Heart left ventricle (tissue), 13 donors: ENCODE results near the gene THSD7B.

Source experiments
- POLR2A ChIP-seq, 2 donors: fragments of 450-650 bp; IDR thresholded peaks; one replicate each; pipeline ENCODE4 v1.6.1; 2017; ENCODE audit warnings: antibody characterized with exemption in 2 of 2, mild to moderate bottlenecking in 2 of 2, moderate library complexity in 2 of 2
- TF ChIP-seq, protein P1 (sequence below), 12 donors: fragments of 200-600 bp; sonication (generic) in 4 of 12; IDR thresholded peaks; one replicate each; pipeline versions ENCODE4 v1.5.0 to v1.8.0; 2018 to 2022; ENCODE audit warnings: antibody characterized with exemption in 12 of 12, mild to moderate bottlenecking in 5 of 12
- donor health status: ischemic (EF 13 %, LVEDD 7.1; RV severe dilation, severe dysfunction).
- donor health status: DM: no; HTN: yes; CAD: no.
- donor health status: DM: no; HTN: no; CAD: no.
- donor health status: ischemic (EF 25% LVEDD 6.9; RV normal size, moderate dysfunction).
- donor health status: ischemic (EF 25% LVEDD 5.7; RV mildly dilated, moderate dysfunction).
- donor health status: ischemic (EF 35%, LVEDD 5.7; RV mildly dilated, moderate dysfunction).
- donor health status: nonischemic (EF 11% LVEDD 7.7; RV severe dilation, severe dysfunction).
- donor health status: DM: yes; HTN: yes; CAD: no.
- donor health status: PGD.
- donor health status: ischemic (EF 29% LVEDD 5.4; RV normal size, mild dysfunction).
- donor health status: nonischemic (EF 23%, LVEDD 6.1; RV moderate dilation, normal function).

GRCh38 chr2:136985044-136985443 lies 219.7 kb downstream of the THSD7B start:
- TF ChIP-seq POLR2A (IDR thresholded peaks at IDR 0.05): no peak
- TF ChIP-seq, protein P1, sequence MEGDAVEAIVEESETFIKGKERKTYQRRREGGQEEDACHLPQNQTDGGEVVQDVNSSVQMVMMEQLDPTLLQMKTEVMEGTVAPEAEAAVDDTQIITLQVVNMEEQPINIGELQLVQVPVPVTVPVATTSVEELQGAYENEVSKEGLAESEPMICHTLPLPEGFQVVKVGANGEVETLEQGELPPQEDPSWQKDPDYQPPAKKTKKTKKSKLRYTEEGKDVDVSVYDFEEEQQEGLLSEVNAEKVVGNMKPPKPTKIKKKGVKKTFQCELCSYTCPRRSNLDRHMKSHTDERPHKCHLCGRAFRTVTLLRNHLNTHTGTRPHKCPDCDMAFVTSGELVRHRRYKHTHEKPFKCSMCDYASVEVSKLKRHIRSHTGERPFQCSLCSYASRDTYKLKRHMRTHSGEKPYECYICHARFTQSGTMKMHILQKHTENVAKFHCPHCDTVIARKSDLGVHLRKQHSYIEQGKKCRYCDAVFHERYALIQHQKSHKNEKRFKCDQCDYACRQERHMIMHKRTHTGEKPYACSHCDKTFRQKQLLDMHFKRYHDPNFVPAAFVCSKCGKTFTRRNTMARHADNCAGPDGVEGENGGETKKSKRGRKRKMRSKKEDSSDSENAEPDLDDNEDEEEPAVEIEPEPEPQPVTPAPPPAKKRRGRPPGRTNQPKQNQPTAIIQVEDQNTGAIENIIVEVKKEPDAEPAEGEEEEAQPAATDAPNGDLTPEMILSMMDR (IDR thresholded peaks at IDR 0.05): no peak
